ENCODE measurements around the gene MYO1D. TPM values are rescaled to one million over a fixed set of nuclear protein-coding genes. Genes with fewer than 3 reads are reported as not detected.

MYO1D gene
- total RNA-seq, 2 donors from 2014 or later = 42.9 to 43.7 TPM

DNA sequence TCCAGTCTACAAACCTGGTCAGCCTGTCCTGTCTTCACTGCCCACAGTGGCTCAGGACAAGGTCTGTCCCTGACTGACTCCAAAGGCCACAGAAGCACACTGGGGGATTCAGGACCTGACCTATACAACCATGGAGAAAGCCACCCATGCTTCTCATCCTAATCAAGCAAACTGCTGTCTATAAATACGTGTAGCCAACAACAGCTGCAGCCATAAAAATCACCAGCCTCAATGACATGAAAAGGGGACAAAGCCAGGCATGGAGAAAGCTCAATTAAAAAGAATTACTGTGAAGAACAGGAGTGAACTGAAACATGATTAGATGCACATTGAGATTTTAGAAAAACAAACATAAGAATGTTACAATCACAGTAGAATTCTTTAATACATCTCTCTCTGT, 220.0 kb downstream of the MYO1D start:
- Mint-ChIP-seq H3K36me3 (ENCODE audit: low read depth) (peaks cover 40% of the 10 kb centered on the region), H3K4me1 (no peaks in the 10 kb centered on the region), H3K27me3 (ENCODE audit: insufficient read depth) (no peaks in the 10 kb centered on the region), H3K4me3 (no peak overlapping the region), H3K9me3 (no peaks in the 10 kb centered on the region), H3K27ac (no peak overlapping the region)
- Histone ChIP-seq H3K9ac (ENCODE audit: extremely low read depth, low read length, poor library complexity, severe bottlenecking) (no peak overlapping the region), H3K9me3 (ENCODE audit: control insufficient read depth, low read length) (peaks cover 3% of the 10 kb centered on the region), H3K27me3 (ENCODE audit: control insufficient read depth, insufficient read depth, low read length, poor library complexity, severe bottlenecking) (no peaks in the 10 kb centered on the region), H3K27ac (ENCODE audit: low read depth, low read length) (no peak overlapping the region), H3K4me3 (ENCODE audit: low read length) (no peak overlapping the region), H3K4me1 (ENCODE audit: control insufficient read depth, insufficient read depth, low read length) (no peaks in the 10 kb centered on the region), H3K36me3 (ENCODE audit: control insufficient read depth, insufficient read depth, low read length) (peaks cover 26% of the 10 kb centered on the region)
- DNase-seq = no peak
- TF ChIP-seq, protein P1, sequence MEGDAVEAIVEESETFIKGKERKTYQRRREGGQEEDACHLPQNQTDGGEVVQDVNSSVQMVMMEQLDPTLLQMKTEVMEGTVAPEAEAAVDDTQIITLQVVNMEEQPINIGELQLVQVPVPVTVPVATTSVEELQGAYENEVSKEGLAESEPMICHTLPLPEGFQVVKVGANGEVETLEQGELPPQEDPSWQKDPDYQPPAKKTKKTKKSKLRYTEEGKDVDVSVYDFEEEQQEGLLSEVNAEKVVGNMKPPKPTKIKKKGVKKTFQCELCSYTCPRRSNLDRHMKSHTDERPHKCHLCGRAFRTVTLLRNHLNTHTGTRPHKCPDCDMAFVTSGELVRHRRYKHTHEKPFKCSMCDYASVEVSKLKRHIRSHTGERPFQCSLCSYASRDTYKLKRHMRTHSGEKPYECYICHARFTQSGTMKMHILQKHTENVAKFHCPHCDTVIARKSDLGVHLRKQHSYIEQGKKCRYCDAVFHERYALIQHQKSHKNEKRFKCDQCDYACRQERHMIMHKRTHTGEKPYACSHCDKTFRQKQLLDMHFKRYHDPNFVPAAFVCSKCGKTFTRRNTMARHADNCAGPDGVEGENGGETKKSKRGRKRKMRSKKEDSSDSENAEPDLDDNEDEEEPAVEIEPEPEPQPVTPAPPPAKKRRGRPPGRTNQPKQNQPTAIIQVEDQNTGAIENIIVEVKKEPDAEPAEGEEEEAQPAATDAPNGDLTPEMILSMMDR (conservative IDR thresholded peaks at IDR 0.05) = no peak
- 100% methylated on average over 1 of the region's 1 CpG; no CpG with 5 or more reads in 1 of the 2 experiments for WGBS, 2 experiments (ENCODE audit: insufficient coverage in 1 of 2, insufficient read length in 1 of 2)

DNA sequence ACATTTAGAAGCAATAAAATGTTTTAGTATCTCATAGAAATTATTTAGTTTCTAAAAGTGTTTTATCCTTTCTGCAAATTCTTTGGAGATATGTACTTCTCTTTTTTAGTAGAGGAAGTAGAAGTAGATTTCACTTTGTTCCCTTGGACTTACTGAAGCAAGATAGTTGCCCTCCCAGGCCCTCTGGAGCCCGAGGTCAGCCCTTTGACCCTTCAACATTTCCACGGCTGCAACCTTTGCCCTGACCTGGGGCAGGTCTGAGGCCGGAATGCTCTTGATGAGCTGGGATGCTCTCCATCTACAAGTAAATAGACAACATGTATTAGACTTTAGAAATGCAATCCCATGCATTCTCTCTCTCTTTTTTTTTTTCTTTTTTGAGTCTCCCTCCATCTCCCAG, 222.6 kb downstream of the MYO1D start:
- Histone ChIP-seq H3K4me1 (ENCODE audit: control insufficient read depth, insufficient read depth, low read length) (no peaks in the 10 kb centered on the region), H3K36me3 (ENCODE audit: control insufficient read depth, insufficient read depth, low read length) (peaks cover 48% of the 10 kb centered on the region), H3K9ac (ENCODE audit: extremely low read depth, low read length, poor library complexity, severe bottlenecking) (no peak overlapping the region), H3K27me3 (ENCODE audit: control insufficient read depth, insufficient read depth, low read length, poor library complexity, severe bottlenecking) (no peaks in the 10 kb centered on the region), H3K4me3 (ENCODE audit: low read length) (no peak overlapping the region), H3K9me3 (ENCODE audit: control insufficient read depth, low read length) (peaks cover 27% of the 10 kb centered on the region), H3K27ac (ENCODE audit: low read depth, low read length) (no peak overlapping the region)
- Mint-ChIP-seq H3K9me3 (peaks cover 21% of the 10 kb centered on the region), H3K4me1 (peaks cover 3% of the 10 kb centered on the region), H3K36me3 (ENCODE audit: low read depth) (peaks cover 62% of the 10 kb centered on the region), H3K27me3 (ENCODE audit: insufficient read depth) (no peaks in the 10 kb centered on the region), H3K4me3 (no peak overlapping the region), H3K27ac (no peak overlapping the region)
- no peak for DNase-seq
- TF ChIP-seq, protein P1 (conservative IDR thresholded peaks at IDR 0.05) = no peak
- WGBS, 2 experiments (ENCODE audit: insufficient coverage in 1 of 2, insufficient read length in 1 of 2) = 92 to 100% methylated on average over 1 to 3 of the region's 3 CpGs

GRCh38 chr17:32651084-32651483, 225.8 kb downstream of the MYO1D start:
- H3K9me3 Mint-ChIP-seq = peaks cover 34% of the 10 kb centered on the region
- H3K4me3 ChIP-seq (ENCODE audit: low read length) = no peak overlapping the region
- no peak overlapping the region for H3K4me3 Mint-ChIP-seq
- H3K27me3 ChIP-seq (ENCODE audit: control insufficient read depth, insufficient read depth, low read length, poor library complexity, severe bottlenecking) = no peaks in the 10 kb centered on the region
- no peaks in the 10 kb centered on the region for H3K27me3 Mint-ChIP-seq (ENCODE audit: insufficient read depth)
- no peak overlapping the region for H3K27ac Mint-ChIP-seq
- H3K4me1 ChIP-seq (ENCODE audit: control insufficient read depth, insufficient read depth, low read length) = peaks cover under 1% of the 10 kb centered on the region
- no peak overlapping the region for H3K9ac ChIP-seq (ENCODE audit: extremely low read depth, low read length, poor library complexity, severe bottlenecking)
- H3K9me3 ChIP-seq (ENCODE audit: control insufficient read depth, low read length) = peaks cover 40% of the 10 kb centered on the region
- DNase-seq = no peak
- peaks cover 12% of the 10 kb centered on the region for H3K4me1 Mint-ChIP-seq
- H3K36me3 ChIP-seq (ENCODE audit: control insufficient read depth, insufficient read depth, low read length) = peaks cover 42% of the 10 kb centered on the region
- TF ChIP-seq, protein P1 (conservative IDR thresholded peaks at IDR 0.05) = no peak
- peaks cover 58% of the 10 kb centered on the region for H3K36me3 Mint-ChIP-seq (ENCODE audit: low read depth)
- H3K27ac ChIP-seq (ENCODE audit: low read depth, low read length) = no peak overlapping the region
- WGBS, 2 experiments (ENCODE audit: insufficient coverage in 1 of 2, insufficient read length in 1 of 2) = 95% methylated on average over 2 of the region's 2 CpGs
